RPMI8226 (cell line): ENCODE measurements around the gene LCN6.
"Not testable (repeated sequence)": the region's sequence is repeated elsewhere in the genome, so short reads cannot be mapped to it uniquely, and the experiment has no call there.

ENCODE experiments used
- DNase-seq: peaks from one replicate; pipeline ENCODE4 v3.0.0-alpha.2; 2015

Gene LCN6

DNA sequence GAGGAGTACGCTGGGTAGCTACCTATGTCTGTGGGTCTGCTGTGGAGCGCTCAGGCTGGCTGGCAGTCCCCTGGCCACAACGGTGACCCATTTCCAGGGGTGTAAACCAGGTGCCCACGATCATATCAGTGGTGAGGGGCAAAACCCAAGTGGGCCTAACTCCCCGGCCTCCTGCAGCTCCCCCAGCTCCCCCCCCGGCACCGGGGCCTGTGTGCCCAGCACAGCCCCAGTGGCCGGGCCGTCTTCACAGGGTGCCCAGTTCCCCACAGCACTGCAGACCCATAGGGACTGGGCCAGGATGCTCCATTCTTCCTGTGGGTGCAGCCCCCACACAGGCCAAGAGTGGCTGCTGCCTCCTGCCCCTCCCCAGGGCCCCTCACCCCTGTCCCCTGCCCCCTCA is 10.7 kb upstream of the LCN6 start:
- no peak for DNase-seq

DNA sequence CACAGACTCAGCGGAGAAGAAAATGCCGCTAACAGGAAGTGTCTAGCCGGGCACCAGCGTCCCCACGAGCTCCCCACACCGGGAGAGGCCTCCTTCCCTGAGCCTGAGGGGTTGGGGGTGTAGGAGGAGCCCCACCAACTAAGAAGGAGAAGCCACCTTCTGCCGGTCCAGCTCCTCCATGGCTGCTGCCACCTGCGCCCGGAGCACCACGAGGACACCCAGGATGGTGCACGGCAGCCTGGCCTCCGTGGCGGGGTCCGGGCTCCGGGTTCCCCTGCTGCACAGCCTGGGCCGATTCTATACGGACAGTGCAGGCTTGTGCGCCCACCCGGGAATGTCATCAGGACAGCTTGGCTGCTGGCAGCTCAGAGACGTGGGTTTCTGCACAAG is 9.4 kb upstream of the LCN6 start:
- no peak for DNase-seq

DNA sequence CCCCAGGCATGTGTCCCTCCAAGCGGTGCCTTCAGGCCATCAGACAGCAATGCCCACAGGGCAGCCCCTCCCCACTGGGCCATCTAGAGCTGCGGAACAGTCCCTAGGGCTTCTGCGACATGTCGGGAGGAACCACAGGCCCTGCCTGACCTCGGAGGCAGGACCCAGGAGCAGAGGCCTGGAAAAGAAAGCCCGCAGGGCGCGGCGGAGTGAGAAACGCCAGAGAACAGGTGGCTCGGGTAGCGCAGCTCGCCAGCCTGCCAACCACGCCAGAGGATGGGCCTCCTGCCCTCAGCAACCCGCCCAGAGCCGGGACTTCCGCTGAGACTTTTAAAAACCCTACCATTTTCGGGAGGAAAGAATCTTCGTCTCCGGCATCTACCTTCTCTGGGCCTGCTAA is 9.0 kb upstream of the LCN6 start:
- DNase-seq: peak; percentile 69

DNA sequence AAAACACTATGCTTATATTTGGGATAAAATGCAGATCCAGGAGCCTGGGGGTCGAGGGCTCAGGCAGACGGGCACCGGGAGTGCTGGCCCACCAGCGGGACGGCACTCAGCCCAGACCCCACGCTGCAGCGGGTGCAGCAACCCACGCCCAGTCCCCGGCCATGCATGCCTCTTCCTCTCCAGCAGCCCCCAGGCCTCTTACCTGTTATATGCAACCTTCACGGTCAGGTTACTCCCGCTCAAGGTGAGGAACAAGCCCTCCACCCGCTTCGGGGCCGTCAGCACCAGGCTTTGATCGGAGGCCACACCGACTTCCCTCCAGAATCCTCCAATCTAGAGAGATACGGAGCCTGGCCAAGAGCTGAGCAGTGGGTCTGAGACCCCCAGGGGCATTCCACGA is 8.5 kb upstream of the LCN6 start:
- DNase-seq: no peak

DNA sequence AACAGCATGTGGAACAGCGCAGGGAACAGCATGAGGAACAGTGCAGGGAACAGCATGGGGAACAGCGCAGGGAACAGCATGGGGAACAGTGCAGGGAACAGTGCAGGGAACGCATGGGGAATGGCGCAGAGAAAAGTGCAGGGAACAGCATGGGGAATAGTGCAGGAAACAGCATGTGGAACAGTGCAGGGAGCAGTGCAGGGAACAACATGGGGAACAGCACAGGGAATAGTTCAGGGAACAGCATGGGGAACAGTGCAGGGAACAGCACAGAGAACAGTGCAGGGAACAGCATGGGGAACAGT is 7.8 kb upstream of the LCN6 start:
- DNase-seq: no peak

DNA sequence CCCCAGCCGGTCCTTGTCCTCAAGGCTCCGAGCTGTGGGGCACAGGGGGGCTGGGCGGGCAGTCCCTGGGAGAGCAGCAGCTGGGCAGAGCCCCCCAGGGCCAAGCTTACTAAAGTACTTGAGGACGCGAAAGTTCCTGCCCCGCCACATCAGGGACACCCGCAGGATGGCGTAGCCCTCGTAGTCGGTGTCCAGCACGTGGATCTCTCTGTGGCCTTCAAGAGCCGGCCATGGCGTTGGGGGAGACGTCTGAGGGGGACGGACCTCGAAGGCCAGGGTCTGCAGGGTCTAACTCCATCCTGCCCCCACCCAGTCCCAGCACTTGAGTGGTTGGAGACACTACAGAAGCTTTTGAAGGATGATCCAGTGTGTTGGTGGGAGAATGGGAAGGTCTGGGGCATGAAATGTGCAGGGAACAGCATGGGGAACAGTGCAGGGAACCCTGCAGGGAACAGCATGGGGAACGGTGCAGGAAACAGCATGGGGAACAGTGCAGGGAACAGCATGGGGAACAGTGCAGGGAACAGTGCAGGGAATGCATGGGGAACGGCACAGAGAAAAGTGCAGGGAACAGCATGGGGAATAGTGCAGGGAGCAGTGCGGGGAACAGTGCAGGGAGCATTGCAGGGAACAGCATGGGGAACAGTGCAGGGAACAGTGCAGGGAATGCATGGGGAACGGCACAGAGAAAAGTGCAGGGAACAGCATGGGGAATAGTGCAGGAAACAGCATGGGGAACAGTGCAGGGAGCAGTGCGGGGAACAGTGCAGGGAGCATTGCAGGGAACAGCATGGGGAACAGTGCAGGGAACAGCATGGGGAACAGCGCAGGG is 7.2 kb upstream of the LCN6 start:
- DNase-seq: not testable (repeated sequence)

DNA sequence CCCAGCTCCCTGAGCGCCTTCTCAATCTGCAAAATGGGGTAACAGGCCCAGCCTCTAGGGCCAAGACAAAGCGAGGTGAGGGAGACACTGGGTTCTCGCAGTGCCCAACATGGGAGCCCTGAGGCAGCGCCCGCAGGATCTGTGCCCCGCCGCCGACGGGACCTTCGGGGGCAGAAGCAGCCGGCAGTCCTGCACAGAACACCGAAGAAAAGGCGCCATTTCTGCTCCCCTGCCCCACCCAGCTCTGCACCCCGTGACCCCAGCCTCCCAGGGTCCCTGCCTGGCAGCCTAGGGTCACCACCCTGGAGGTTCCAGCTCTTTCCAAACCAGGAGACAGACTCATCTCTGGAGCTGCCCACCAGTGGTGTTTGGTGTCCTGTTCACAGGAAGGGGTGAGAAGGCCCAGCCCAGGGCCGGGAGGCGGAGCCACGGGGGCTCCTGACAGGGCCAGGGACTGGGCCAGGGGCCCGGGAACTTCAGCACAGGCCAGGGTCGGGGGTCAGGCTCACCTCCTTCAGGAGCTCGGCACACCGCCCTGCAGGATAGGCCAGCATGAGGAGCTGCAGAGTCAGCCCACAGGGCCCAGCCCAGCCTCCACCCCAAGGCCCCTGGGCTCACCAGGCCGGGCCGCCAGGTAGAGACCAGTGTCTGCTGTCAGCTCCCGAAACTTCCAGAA is 6.4 kb upstream of the LCN6 start:
- no peak for DNase-seq

DNA sequence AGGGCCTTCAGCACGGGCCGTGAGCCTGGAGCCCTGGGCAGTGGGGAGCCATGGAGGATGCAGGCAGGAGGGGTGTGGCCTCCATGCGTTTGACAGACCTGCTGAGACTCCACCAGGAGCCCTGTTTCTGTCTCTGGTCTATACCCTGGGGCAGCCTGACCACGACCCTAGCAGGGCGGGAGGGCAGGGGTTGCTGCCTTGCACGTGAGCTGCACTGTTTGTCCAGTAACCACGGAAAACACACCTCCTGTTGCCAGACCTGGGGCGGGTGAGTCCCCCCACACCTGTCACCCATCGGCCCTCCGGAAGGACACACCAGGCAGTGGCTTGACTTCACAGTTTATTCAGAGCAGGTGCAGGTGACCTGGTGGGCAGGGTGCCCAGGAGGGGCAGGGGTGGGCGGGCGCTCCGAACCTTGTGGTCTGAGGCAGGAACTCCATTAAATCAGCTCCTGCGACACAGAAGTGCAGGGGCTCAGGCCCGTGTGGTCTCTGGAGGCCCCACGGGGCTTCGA is 5.8 kb upstream of the LCN6 start:
- DNase-seq: peak; percentile 90

DNA sequence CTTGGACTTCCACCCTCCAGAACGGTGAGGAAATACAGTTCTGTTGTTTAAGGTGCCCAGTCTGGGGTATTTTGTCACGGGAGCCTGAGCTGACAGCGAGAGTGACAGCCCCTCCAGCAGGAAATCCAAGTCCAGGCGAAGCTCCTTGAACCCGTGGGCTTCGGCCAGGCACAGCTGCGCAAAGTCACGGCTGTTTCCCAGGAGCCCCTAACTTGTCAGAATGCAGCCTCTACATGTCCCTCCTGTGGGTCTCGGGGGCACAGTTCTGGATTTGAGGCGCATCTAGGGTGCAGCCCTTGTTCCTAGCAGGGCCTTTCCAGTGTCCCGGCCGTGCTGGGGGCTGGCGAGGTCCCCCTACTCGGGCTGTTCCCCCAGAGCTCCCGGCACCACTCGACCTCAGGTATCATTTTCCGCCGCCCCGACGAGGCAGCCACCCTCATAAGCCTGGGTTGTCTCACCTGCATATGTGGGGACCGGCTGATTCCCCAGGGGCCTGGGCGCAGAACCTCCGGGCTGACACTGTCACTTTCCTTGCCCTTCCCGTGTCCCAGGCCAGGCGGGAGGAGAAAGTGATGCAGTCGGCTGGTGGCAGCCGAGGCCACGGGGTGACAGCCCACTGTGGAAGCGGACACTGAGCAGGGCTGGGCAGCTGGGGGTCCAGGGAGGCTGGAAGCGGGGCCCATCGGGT is 5.2 kb upstream of the LCN6 start:
- no peak for DNase-seq

DNA sequence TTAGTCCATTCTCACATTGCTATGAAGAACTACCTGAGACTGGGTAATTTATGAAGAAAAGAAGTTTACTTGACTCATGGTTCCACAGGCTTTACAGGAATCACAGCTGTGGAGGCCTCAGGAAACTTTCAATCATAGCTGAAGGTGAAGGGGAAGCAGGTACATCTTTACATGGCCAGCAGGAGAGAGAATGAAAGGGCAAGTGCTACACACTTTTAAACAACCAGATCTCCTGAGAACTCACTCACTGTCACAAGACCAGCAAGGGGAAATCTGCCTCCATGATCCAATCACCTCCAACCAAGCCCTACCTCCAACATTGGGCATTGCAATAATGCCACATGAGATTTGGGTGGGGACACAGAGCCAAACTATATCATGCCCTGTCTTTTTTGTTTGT is 3.5 kb upstream of the LCN6 start:
- DNase-seq: no peak

DNA sequence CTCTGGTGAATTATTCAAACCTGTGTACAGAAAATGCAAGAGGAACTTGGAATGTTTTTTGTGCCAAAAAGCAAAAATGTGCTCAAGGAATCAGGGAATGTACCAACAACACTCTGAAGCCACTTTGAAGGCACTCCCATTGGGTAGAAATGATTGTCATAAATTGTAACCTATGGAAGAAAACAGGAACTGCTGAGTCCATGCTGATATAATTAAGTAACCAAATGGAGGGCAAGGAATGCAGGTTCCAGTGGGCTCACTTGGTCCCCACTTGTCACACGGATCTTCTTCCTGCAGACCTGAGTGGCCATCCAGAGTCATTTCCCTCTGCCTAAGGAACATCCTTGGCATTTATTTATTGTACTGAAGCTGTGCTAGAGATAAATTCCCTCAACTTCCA is 2.9 kb upstream of the LCN6 start:
- DNase-seq: no peak

DNA sequence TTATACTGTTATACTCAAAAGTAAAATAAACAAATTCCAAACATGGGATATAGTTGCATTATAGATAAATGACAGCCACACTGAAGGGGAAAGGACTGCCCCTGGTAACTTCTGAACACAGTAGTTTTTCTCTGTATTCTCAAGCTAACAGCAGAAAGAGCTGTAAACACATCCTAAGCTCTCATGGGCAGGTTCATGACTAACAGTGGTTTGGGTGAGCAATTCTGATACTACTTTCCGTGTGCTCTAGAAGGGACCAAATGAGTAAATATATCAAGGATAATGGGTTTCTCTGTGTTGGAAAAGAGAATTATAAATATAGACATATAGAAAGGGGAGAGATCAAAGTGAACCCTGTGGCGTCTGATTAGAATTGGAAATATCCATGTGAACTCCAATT is 2.2 kb upstream of the LCN6 start:
- DNase-seq: no peak

DNA sequence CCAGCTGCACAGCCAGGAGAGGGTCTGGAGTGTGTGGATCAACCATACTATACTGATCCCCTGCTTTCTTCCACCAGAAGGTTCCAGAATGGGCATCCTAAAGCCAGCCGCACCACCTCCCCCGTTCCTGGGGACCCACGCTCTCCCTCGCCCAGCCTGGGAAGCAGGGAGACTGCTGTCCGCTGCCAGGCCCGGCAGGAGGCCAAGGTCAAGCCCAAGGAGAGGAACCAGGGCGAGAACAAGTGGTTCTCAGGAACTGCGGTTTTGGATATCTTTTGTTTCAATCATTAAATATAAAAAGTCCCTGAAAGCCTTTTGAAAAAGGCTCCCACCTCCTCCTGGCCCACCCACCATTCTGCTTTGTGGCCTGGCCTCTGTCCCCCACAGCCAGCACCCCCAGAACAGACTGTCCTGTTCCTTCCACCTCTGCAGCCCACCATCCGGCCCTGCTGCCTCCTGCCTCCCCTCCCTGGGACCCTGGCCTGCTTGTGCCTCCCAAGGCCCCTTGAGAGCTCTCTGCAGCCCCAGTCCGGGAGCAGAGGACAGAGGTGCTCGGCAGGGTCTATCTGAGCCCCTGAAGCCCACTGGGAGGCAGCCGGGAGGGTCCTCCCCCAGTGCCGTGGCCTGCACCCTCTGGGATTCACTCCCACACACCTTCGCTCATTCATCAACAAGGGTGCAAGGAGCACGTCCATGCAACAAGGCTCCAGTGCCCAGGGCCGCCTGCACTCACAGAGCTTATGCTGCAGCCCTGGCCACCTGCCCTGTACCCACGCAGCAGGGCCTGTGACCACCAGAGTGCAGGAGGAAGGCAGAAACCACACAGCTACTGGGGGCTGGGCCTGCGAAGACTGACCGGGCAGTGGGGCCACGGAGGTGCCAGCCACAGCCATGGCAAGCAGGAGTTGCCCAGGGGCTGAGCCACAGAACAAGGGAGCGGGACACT is 614 bp upstream of the LCN6 start:
- DNase-seq: no peak

DNA sequence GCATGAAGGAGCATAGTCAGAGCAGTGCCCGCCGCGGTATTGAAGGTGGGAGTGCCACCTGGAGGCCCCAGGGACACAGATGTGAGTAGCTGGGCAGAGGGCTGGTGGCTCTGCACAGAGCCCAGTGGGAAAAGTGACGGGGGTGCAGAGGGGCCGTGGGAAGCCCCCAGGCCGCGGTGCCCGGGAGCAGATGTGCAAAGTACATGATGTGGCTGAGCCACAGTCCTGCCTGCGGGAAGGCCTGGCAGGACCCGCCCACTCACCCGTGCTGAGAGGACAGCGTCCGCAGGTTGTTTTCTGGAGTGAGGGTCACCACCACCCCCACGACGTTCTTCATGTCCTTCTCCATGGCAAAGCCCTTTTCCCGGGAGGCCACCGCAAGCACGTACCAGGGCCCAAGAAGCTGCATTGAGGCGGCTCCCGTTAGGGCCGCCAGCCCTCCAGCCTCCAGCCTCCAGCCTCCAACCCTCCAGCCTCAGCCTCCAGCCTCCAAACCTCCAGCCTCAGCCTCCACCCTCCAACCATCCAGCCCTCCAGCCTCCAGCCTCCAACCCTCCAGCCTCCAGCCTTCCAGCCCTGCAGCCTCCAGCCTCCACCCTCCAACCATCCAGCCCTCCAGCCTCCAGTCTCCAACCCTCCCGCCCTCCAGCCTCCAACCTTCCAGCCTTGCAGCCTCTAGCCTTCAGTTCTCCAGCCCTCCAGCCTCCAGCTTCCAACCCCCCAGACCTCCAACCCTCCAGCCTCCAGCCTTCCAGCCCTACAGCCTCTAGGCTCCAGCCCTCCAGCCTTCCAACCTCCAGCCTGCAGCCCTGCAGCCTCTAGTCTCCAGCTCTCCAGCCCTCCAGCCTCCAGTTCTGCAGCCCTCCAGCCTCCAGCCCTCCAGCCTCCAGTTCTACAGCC is 914 bp downstream of the LCN6 start:
- no peak for DNase-seq

DNA sequence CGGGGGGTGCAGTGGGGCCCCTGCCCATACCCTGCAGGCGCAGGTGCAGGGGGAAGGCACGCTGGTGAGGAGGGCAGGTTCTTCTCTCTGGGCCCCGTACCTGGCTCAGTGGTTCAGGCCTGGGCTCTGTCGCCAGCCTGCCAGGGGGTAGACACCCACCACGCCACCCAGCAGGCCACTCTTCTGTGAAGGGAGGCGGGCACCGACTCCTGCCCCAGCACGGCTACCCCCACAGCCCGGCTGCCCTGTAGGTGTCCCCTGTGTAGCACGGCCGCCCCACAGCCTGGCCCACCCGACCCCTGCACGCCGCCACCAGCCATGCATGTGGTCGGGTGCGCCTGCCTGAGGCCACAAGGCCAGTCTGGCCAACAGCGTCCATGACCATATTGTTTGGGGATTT is 1.7 kb downstream of the LCN6 start:
- no peak for DNase-seq

DNA sequence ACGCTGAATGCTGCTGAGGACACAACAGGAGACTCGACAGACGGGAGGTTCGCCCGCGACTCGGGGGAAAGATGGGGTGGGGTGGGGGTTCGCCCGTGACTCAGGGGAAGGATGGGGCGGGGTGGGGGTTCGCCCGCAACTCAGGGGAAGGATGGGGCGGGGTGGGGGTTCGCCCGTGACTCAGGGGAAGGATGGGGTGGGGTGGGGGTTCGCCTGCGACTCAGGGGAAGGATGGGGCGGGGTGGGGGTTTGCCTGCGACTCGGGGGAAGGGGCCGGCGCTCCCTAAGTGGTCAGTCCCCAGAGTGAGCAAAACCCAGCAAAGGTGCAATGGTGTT is 2.2 kb downstream of the LCN6 start:
- no peak for DNase-seq

DNA sequence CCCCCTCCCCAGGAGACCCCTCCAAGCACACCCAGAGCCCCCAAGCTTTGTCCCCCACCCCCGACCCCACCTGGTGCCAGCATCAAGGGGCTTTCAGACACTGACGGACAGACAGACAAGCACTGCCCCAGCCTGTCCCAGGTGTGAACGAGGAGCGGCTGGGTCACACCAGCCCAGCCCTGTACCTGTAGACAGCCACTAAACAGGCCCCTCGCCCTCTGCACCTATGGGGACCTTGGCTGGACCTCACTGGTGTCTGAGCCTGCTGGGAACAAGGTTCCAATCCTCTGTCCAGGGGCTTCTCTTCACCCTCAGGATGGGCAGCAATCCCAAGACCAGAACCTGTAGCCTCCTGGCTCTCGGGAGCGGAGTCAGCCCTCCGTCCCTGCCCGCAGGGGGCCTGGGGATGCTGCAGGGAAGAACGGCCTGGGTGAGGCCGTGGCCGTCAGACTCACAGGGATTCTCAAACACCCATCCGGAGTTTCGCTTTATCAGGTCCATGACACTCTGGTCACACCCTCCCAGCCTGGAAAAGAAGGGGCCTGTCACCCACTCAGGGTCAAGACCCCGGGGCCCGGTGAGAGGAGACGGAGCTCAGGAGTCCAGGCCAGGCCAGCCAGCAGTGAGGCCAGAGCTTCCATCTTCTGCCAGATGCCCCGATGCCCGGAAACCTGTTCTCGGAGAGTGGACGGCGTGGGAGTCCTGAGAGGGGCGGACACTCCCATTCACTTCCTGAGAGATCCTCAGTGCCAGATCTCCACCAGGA is 2.8 kb downstream of the LCN6 start:
- DNase-seq: no peak

DNA sequence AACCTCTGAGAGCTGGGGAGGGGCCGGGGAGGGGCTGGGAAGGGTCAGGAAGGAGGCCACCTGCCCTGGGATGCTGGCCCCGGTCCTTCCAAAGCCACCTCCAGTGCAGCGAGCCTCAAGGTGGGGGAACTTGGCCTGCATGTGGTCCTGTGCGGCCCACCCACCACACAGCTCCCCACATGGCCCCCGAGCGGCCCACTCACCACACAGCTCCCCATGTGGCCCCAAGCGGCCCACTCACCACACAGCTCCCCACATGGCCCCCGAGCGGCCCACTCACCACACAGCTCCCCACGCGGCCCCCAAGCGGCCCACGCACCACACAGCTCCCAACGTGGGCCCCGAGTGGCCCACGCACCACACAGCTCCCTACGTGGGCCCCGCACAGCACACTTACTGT is 3.6 kb downstream of the LCN6 start:
- DNase-seq: no peak

DNA sequence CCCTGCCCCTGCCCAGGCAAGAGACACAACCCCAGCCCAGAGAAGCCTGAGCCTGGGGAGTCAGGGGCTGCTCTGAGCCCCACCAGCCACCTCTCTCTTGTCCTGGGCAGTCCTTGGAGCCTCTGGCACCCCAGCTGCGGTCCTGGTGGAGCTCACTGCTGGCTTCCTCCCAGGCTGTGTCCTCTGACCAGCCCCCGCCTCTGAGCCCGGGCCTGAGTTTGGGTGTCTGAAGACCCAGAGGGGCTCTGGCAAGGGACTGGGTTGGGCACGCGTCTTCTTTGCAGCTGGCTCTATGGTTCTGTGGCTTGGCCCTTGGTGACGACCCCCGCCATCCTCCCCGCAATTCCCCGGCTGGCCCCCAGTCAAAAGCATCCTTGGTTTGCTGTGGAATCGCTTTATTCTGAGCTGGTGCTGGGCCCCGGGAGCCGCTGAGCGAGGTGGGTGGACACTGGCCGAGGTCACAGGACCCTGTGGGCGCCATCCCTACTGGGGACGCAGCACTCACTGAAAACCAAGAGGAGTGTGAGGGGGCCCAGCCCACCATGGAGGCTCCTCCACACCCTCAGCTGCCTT is 4.6 kb downstream of the LCN6 start:
- no peak for DNase-seq

DNA sequence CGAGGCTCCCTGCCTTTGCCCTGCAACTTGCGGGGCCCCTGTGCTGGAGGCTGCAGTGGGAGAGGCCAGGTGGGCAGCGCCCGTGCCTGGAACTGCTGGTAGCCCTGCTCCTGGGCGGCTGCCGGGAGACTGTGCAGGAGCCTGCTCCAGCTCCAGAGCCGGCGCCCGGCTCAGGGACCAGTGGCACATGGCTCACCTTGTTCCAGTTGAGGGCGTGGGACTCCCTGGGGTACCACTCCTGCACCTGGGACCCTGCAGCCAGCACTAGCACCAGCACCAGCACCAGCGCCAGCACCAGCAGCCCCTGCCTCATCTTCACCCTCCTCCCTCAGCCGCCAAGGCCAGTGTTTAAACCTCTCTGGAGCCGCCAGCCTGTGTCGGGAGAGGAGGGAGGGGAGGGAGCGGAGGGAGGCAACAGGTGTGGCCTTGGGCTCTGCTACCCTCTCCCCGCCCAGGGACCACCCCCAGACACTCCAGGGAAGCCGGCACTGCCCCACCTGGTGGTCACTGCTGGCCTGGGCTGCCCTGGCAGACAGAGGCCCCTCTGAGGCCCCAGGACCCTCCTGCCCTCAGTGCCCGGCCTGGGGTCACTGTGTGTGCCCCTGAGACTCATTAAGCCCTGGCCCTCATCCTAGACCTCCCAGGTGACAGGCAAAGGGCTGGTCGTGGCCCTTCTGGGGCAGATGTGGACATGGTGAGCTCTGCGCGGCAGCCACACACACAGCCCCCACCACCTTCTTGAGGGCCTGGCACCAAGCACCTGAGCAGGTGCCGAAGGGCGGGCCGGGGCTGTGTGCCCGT is 5.5 kb downstream of the LCN6 start, which contains the start of gene LCN10:
LCN10 (minus strand) TSS at position 350 of the 801 bp plus-strand sequence; CDS start at position 313, 37 bp downstream.
- DNase-seq: peak; percentile 76
